SH-SY5Y (cell line): ENCODE measurements around the gene POU6F2.

Experiments
- GATA2 ChIP-seq: IDR thresholded peaks from 2 replicates; pipeline ENCODE4 v1.6.1; 2011; ENCODE audit warnings: mild to moderate bottlenecking, low read depth, low read length
- GATA3 ChIP-seq: IDR thresholded peaks from 2 replicates; pipeline ENCODE4 v1.6.1; 2011; ENCODE audit warnings: low read depth, mild to moderate bottlenecking, low read length, moderate library complexity

- no peak for TF ChIP-seq GATA3
- TF ChIP-seq GATA2: no peak
These were observed 327.1 kb downstream of the POU6F2 start for GRCh38 chr7:39304668-39305405.
